WTC11 (cell line): Measurements from ENCODE around the gene PICALM. TPM values are rescaled to one million over a fixed set of nuclear protein-coding genes. Genes with fewer than 3 reads are reported as not detected.

Experiments used
- ATAC-seq: fragments of 200-7000 bp; cut with Tn5 transposase; 2 replicates; pipeline ENCODE4 v1.10.0; 2021; ENCODE audit warnings: mild to moderate bottlenecking, moderate library complexity
- CTCF ChIA-PET: fragments of 300-600 bp; sonication (Branson Sonifier 250); formaldehyde crosslinking; loops from one replicate; lab custom pipeline; 2021; ENCODE audit warnings: antibody characterized with exemption; lab: Charles Lee
- POLR2A ChIA-PET: fragments of 350-600 bp; sonication (Branson Sonifier 250); formaldehyde crosslinking; loops from one replicate; lab custom pipeline; 2021; ENCODE audit warnings: antibody characterized with exemption; lab: Charles Lee
- DNase-seq: peaks from one replicate; pipeline ENCODE4 v3.0.0; 2021; ENCODE audit warnings: low spot score
- H3K27ac Mint-ChIP-seq: 2 replicates; pipeline ENCODE4 v1.8.0; 2021; ENCODE audit warnings: mixed read lengths
- H3K27me3 Mint-ChIP-seq: 2 replicates; pipeline ENCODE4 v1.8.0; 2021; ENCODE audit warnings: low read depth, mild to moderate bottlenecking, moderate library complexity, mixed read lengths
- H3K36me3 Mint-ChIP-seq: 2 replicates; pipeline ENCODE4 v1.8.0; 2021; ENCODE audit warnings: mixed read lengths
- H3K4me1 Mint-ChIP-seq: 2 replicates; pipeline ENCODE4 v1.8.0; 2022; ENCODE audit warnings: mixed read lengths
- H3K4me3 Mint-ChIP-seq: 2 replicates; pipeline ENCODE4 v1.8.0; 2021; ENCODE audit warnings: mild to moderate bottlenecking, moderate library complexity, mixed read lengths
- H3K9me3 Mint-ChIP-seq: 2 replicates; pipeline ENCODE4 v1.8.0; 2021; ENCODE audit warnings: mixed read lengths
- ATF1 ChIP-seq: sonication (generic); formaldehyde crosslinking; IDR thresholded peaks from 2 replicates; pipeline ENCODE4 v1.8.1; 2023; ENCODE audit warnings: mild to moderate bottlenecking, moderate library complexity, missing genetic modification reagents
- ELF4 ChIP-seq: sonication (generic); formaldehyde crosslinking; IDR thresholded peaks from 2 replicates; pipeline ENCODE4 v1.8.1; 2022; ENCODE audit warnings: low read depth, mild to moderate bottlenecking, moderate library complexity, missing genetic modification reagents
- ETV6 ChIP-seq: sonication (generic); formaldehyde crosslinking; IDR thresholded peaks from 2 replicates; pipeline ENCODE4 v1.8.1; 2022; ENCODE audit warnings: mild to moderate bottlenecking, missing genetic modification reagents
- FOXJ3 ChIP-seq: sonication (generic); formaldehyde crosslinking; IDR thresholded peaks from 2 replicates; pipeline ENCODE4 v1.9.0; 2021; ENCODE audit warnings: missing genetic modification reagents, mild to moderate bottlenecking, borderline replicate concordance
- FOXK1 ChIP-seq: sonication (generic); formaldehyde crosslinking; IDR thresholded peaks from 2 replicates; pipeline ENCODE4 v1.8.0; 2022; ENCODE audit warnings: mild to moderate bottlenecking, moderate library complexity, missing genetic modification reagents
- GRHL2 ChIP-seq: fragments of 250-450 bp; sonication (Bioruptor Pico); IDR thresholded peaks from 2 replicates; pipeline ENCODE4 v1.8.0; 2022; ENCODE audit warnings: mild to moderate bottlenecking, moderate library complexity; ENCODE audit not compliant: insufficient replicate concordance, severe bottlenecking
- HMGA2 ChIP-seq: fragments of 250-450 bp; sonication (Bioruptor Pico); IDR thresholded peaks from 2 replicates; pipeline ENCODE4 v1.4.0; 2021; ENCODE audit warnings: mild to moderate bottlenecking, moderate library complexity
- JAZF1 ChIP-seq: fragments of 250-450 bp; sonication (Bioruptor Pico); IDR thresholded peaks from 2 replicates; pipeline ENCODE4 v1.9.0; 2021; ENCODE audit warnings: moderate library complexity, mild to moderate bottlenecking, inconsistent platforms
- JUN ChIP-seq: sonication (generic); formaldehyde crosslinking; IDR thresholded peaks from 2 replicates; pipeline ENCODE4 v1.8.0; 2023; ENCODE audit warnings: mild to moderate bottlenecking, missing genetic modification reagents
- MLX ChIP-seq: sonication (generic); formaldehyde crosslinking; IDR thresholded peaks from 2 replicates; pipeline ENCODE4 v1.8.1; 2023; ENCODE audit warnings: mild to moderate bottlenecking, missing genetic modification reagents, moderate library complexity
- MXD4 ChIP-seq: fragments of 250-450 bp; sonication (Bioruptor Pico); IDR thresholded peaks from 2 replicates; pipeline ENCODE4 v1.8.0; 2021; ENCODE audit warnings: mild to moderate bottlenecking, moderate library complexity, borderline replicate concordance
- NFATC4 ChIP-seq: fragments of 250-450 bp; sonication (Bioruptor Pico); IDR thresholded peaks from 2 replicates; pipeline ENCODE4 v1.9.0; 2021; ENCODE audit warnings: mild to moderate bottlenecking
- NR3C1 ChIP-seq: sonication (generic); formaldehyde crosslinking; conservative IDR thresholded peaks from 2 replicates; pipeline ENCODE4 v1.8.1; 2023; ENCODE audit warnings: low read depth, mild to moderate bottlenecking, missing genetic modification reagents
- PREB ChIP-seq: sonication (generic); formaldehyde crosslinking; IDR thresholded peaks from 2 replicates; pipeline ENCODE4 v1.8.1; 2022; ENCODE audit warnings: mild to moderate bottlenecking, missing genetic modification reagents, moderate library complexity, borderline replicate concordance
- RELA ChIP-seq: sonication (generic); formaldehyde crosslinking; IDR thresholded peaks from 2 replicates; pipeline ENCODE4 v1.8.1; 2022; ENCODE audit warnings: missing genetic modification reagents, mild to moderate bottlenecking, borderline replicate concordance
- SMAD3 ChIP-seq: sonication (generic); formaldehyde crosslinking; IDR thresholded peaks from 2 replicates; pipeline ENCODE4 v1.8.0; 2022; ENCODE audit warnings: missing genetic modification reagents, mild to moderate bottlenecking, borderline replicate concordance
- TP53 ChIP-seq: sonication (generic); formaldehyde crosslinking; IDR thresholded peaks from 2 replicates; pipeline ENCODE4 v1.8.1; 2023; ENCODE audit warnings: mild to moderate bottlenecking, missing genetic modification reagents
- ZNF263 ChIP-seq: sonication (generic); formaldehyde crosslinking; IDR thresholded peaks from 2 replicates; pipeline ENCODE4 v1.8.1; 2022; ENCODE audit warnings: low read depth, mild to moderate bottlenecking, moderate library complexity, missing genetic modification reagents
- ZNF317 ChIP-seq: sonication (generic); formaldehyde crosslinking; IDR thresholded peaks from 2 replicates; pipeline ENCODE4 v1.8.1; 2023; ENCODE audit warnings: low read depth, mild to moderate bottlenecking, moderate library complexity, missing genetic modification reagents, borderline replicate concordance
- ZNF425 ChIP-seq: fragments of 250-450 bp; sonication (Bioruptor Pico); conservative IDR thresholded peaks from 2 replicates; pipeline ENCODE4 v1.9.0; 2021; ENCODE audit warnings: mild to moderate bottlenecking
- ZNF671 ChIP-seq: fragments of 250-450 bp; sonication (Bioruptor Pico); IDR thresholded peaks from 2 replicates; pipeline ENCODE4 v1.8.0; 2021; ENCODE audit warnings: mild to moderate bottlenecking
- total RNA-seq: library from RNA; stranded (reverse); gene quantifications from 3 replicates; pipeline ENCODE4 v1.2.3, GENCODE V29; 2021
- TF ChIP-seq, protein P1 (sequence below): sonication (generic); formaldehyde crosslinking; IDR thresholded peaks from 2 replicates; pipeline ENCODE4 v1.8.1; 2022; ENCODE audit warnings: missing genetic modification reagents, borderline replicate concordance
- TF ChIP-seq, protein P2 (sequence below): sonication (generic); formaldehyde crosslinking; IDR thresholded peaks from 2 replicates; pipeline ENCODE4 v1.8.1; 2022; ENCODE audit warnings: low read depth, mild to moderate bottlenecking, moderate library complexity, missing genetic modification reagents, borderline replicate concordance
- TF ChIP-seq, protein P3 (sequence below): fragments of 250-450 bp; sonication (Bioruptor Pico); IDR thresholded peaks from 2 replicates; pipeline ENCODE4 v1.9.0; 2021; ENCODE audit warnings: mild to moderate bottlenecking
- TF ChIP-seq, protein P4 (sequence below): sonication (generic); formaldehyde crosslinking; IDR thresholded peaks from 2 replicates; pipeline ENCODE4 v1.8.1; 2023; ENCODE audit warnings: mild to moderate bottlenecking, missing genetic modification reagents

Gene PICALM
- total RNA-seq, 1 experiment from 2014 or later = 69.9 TPM

- H3K9me3 Mint-ChIP-seq = no peaks in the 10 kb centered on the region
- DNase-seq (no peak), ATAC-seq (no peak)
- H3K27me3 Mint-ChIP-seq = no peaks in the 10 kb centered on the region
- ChIA-PET CTCF (interaction anchor here (0.7 kb wide), 1 partner anchor 181 kb away, joined by 3 read pairs; no protein-coding TSS in a partner anchor), POLR2A (no interaction called here)
- no peaks in the 10 kb centered on the region for H3K36me3 Mint-ChIP-seq
- H3K4me3 Mint-ChIP-seq = no peak overlapping the region
- no peak for TF ChIP-seq JAZF1 (CRISPR knock-in tag)
- TF ChIP-seq ZNF317 = no peak
- TF ChIP-seq, protein P1, sequence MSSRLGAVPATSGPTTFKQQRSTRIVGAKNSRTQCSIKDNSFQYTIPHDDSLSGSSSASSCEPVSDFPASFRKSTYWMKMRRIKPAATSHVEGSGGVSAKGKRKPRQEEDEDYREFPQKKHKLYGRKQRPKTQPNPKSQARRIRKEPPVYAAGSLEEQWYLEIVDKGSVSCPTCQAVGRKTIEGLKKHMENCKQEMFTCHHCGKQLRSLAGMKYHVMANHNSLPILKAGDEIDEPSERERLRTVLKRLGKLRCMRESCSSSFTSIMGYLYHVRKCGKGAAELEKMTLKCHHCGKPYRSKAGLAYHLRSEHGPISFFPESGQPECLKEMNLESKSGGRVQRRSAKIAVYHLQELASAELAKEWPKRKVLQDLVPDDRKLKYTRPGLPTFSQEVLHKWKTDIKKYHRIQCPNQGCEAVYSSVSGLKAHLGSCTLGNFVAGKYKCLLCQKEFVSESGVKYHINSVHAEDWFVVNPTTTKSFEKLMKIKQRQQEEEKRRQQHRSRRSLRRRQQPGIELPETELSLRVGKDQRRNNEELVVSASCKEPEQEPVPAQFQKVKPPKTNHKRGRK (CRISPR knock-in tag) = no peak
- no peak for TF ChIP-seq PREB (CRISPR knock-in tag)
- TF ChIP-seq SMAD3 (CRISPR knock-in tag) = no peak
- no peak for TF ChIP-seq GRHL2 (CRISPR knock-in tag)
- TF ChIP-seq NR3C1 = no peak
- TF ChIP-seq, protein P2, sequence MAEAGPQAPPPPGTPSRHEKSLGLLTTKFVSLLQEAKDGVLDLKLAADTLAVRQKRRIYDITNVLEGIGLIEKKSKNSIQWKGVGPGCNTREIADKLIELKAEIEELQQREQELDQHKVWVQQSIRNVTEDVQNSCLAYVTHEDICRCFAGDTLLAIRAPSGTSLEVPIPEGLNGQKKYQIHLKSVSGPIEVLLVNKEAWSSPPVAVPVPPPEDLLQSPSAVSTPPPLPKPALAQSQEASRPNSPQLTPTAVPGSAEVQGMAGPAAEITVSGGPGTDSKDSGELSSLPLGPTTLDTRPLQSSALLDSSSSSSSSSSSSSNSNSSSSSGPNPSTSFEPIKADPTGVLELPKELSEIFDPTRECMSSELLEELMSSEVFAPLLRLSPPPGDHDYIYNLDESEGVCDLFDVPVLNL = no peak
- TF ChIP-seq RELA = no peak
- TF ChIP-seq, protein P3, sequence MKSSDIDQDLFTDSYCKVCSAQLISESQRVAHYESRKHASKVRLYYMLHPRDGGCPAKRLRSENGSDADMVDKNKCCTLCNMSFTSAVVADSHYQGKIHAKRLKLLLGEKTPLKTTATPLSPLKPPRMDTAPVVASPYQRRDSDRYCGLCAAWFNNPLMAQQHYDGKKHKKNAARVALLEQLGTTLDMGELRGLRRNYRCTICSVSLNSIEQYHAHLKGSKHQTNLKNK (CRISPR knock-in tag) = no peak
- H3K4me1 Mint-ChIP-seq = peaks cover 47% of the 10 kb centered on the region
- H3K27ac Mint-ChIP-seq = no peak overlapping the region
Observed at GRCh38 chr11:86037743-86038142, 31.1 kb downstream of the PICALM start.

DNA sequence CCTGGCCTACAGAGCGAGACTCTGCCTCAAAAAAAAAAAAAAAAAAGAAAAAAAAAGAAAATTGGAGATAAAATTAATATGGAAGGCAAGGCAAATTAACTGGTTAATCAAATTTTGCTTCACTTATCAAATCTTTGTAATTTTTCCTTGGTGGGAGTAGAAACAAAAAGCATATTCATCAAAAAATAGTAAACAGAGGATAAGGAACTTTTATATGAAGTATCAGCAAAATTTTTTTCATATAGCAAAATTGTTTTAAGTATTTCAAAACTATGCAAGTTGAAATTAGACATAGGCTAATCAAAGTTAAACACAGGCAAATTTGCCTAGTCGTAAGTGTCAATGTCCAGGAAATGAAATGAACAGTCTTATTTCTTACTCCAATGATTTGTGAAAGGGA lies 33.0 kb downstream of the PICALM start:
- peaks cover 34% of the 10 kb centered on the region for H3K4me1 Mint-ChIP-seq
- H3K4me3 Mint-ChIP-seq = no peak overlapping the region
- ChIA-PET CTCF (no interaction called here), POLR2A (no interaction called here)
- TF ChIP-seq NFATC4 (CRISPR knock-in tag) (no peak), FOXK1 (CRISPR knock-in tag) (no peak), ATF1 (no peak), JUN (CRISPR knock-in tag) (no peak), FOXJ3 (CRISPR knock-in tag) (no peak), ETV6 (CRISPR knock-in tag) (no peak), ZNF671 (CRISPR knock-in tag) (no peak), ZNF263 (CRISPR knock-in tag) (no peak), HMGA2 (no peak), ZNF425 (CRISPR knock-in tag) (no peak), MXD4 (CRISPR knock-in tag) (no peak), ZNF317 (no peak), MLX (no peak), TP53 (CRISPR knock-in tag) (no peak), RELA (no peak), ELF4 (CRISPR knock-in tag) (no peak)
- TF ChIP-seq, protein P4, sequence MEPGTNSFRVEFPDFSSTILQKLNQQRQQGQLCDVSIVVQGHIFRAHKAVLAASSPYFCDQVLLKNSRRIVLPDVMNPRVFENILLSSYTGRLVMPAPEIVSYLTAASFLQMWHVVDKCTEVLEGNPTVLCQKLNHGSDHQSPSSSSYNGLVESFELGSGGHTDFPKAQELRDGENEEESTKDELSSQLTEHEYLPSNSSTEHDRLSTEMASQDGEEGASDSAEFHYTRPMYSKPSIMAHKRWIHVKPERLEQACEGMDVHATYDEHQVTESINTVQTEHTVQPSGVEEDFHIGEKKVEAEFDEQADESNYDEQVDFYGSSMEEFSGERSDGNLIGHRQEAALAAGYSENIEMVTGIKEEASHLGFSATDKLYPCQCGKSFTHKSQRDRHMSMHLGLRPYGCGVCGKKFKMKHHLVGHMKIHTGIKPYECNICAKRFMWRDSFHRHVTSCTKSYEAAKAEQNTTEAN (CRISPR knock-in tag) = no peak
- H3K9me3 Mint-ChIP-seq = no peaks in the 10 kb centered on the region
- no peak overlapping the region for H3K27ac Mint-ChIP-seq
- ATAC-seq = no peak
- no peak for DNase-seq
- H3K27me3 Mint-ChIP-seq = no peaks in the 10 kb centered on the region
- H3K36me3 Mint-ChIP-seq = no peaks in the 10 kb centered on the region; the same call in 1 of the 2 replicates
